NCI-H345 treated with DMSO at 0.1 percent for 48 hours (cell line): Measurements from ENCODE around the gene UBA5.

Experiments
- DNase-seq: peaks from one replicate; lab custom pipeline; 2025; ENCODE audit not compliant: unreplicated experiment; lab: John Stamatoyannopoulos, UW

Gene UBA5

GRCh38 chr3:132713977-132714727 is 54.0 kb downstream of the UBA5 start:
- DNase-seq: no peak

- no peak for DNase-seq
Measured at GRCh38 chr3:132716372-132716771, 56.2 kb downstream of the UBA5 start.

- no peak for DNase-seq
Measured at GRCh38 chr3:132720228-132720627, 60.1 kb downstream of the UBA5 start.

DNA sequence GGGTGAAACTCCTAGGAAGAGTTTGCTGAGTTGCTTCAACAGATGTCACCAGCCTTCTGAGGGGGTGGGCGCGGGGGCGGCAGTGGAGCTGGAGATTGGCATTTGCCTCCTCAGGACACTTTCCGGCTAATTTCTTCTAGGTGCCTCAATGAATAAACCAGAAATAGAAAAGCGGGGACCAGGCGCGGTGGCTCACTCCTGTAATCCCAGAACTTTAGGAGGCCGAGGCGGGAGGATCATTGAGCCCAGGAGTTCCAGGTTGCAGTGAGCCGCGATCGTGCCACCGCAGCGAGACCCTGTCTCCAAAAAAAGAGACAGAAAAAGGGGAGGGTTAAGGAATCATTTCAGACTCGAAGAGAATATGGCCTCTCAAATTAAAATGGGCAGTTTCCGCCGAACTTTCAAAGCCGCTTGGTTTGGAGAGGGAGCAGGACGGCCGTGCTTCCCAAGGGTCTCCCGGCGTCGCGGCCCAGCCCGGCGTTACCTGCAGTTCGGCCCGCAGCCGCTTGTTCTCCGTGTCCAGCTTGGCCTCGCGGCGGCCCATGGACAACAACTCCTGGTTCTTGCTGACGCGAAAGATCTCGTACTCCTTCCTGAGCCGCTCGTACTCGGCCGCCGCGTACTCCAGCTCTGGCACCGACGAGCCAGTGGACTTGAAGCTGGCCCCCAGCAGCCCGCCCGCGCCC is 61.5 kb downstream of the UBA5 start:
- DNase-seq: no peak

DNA sequence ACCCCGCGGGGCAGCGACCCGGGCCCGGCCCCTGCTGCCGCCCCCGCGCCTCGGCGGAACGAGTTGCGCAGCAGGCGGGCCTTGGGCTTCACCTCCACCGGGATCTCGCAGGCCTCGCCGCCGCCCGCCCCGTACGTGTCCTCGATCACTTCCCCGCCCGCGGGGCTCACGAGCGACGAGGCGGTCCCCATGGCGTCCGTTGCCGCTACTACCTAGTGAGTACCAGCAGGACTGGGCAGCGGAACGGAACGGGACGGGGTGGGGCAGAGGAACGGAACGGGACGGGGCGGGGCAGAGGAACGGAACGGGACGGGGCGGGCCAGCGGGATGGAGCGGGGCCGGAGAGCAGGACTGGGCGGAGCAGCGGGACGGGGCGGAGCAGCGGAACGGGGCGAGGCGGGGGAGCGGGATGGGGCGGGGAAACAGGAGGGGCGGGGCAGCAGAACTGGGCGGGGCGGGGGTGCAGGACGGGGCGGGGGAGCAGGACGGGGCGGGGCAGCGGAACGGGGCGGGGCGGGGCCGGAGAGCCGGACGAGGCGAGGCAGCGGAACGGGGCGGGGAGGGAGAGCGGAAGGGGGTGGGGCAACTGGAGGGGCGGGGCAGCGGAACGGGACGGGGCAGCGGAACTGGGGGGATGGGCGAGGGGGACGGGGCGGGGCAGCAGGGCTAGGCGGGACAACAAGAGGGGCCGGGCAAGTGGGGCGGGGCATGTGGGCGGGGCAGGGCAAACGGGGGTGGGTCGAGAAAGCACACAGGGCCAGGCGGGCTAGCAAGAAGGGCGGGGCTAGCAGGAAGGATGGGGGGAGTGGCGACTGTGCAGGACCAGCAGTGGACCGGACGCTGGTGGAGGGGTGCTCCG is 62.3 kb downstream of the UBA5 start, which contains the start of gene NPHP3:
TSS of gene NPHP3 (minus strand) at position 245 of the 859 bp plus-strand sequence. CDS start at position 191, 54 bp downstream.
- peak; percentile 49 for DNase-seq

DNA sequence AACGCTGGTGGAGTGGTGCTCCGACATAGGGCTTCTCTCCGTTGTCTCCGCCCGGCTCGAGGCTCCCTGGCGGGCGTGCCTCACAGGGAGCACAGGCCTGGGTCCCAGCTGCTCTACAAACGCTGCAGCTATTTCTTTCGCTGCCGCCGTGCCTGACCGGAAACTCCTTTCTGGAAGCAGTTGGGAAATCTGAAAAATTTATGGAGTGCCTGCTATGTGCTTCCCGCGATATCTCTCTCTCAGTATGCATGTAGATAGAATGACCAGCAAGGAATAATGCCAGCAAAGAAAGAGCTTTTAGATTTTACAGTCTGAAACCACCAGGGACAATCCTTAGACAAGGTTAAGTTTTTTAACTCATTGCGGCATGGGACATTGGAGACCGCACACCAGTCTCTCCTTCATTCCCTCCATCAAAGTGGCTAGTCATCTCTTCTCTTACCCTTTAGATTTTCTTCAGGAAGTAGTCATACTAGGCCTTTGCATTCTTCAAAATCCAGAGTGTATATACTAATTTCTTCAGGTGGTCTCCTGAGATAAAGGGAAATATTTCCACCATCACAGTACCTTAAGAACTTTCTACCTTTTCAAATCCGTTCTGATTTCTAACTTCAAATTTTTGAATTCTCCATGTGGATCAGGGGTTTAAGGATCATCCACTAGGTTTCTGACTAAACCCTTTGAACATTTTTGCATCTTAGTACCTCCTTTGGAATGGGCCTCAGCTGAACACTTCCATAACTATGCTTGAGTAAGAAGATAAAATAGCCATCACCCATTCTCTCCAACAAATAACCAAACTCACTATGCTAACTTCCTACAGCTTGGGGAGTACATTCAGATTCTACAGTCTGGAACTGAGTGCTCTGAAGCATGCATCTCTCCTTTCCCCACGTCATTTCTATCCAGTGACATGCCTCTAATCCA is 63.2 kb downstream of the UBA5 start:
- no peak for DNase-seq

- peak; percentile 17 for DNase-seq
Measured at GRCh38 chr3:132726341-132726823, 66.3 kb downstream of the UBA5 start.
